Measurements from ENCODE around the gene CELF2. TPM values are rescaled to one million over a fixed set of nuclear protein-coding genes. Genes with fewer than 3 reads are reported as not detected.

The CELF2 gene
- total and polyA plus RNA-seq, 2 of the 4 experiments (the other 2 are of a cell fraction): 3.5 to 6.6 TPM

- H3K9me1 ChIP-seq (ENCODE audit: insufficient read depth, low read length): no peaks in the 10 kb centered on the region
- no peak overlapping the region for H3K9ac ChIP-seq (ENCODE audit: low read depth, low read length)
- no peak overlapping the region for H2AK5ac ChIP-seq (ENCODE audit: low read depth, low read length)
- H3K18ac ChIP-seq (ENCODE audit: low read depth, low read length): no peak overlapping the region
- no TSS peak for BruUV-seq (replicated peaks)
- no peak overlapping the region for H4K91ac ChIP-seq (ENCODE audit: insufficient read depth, low read depth, low read length)
- H3K4ac ChIP-seq (ENCODE audit: low read depth, low read length): no peak overlapping the region
- no peak overlapping the region for H3K23ac ChIP-seq (ENCODE audit: low read depth, low read length)
- H3K4me3 ChIP-seq (ENCODE audit: insufficient read depth, low read depth, low read length): no peak overlapping the region
- no peak overlapping the region for H4K5ac ChIP-seq (ENCODE audit: low read depth, low read length)
- ATAC-seq (ENCODE audit: low read depth) (no peak), DNase-seq (no peak)
- ChIA-PET POLR2A (ENCODE audit: unreplicated experiment) (no interaction called here), CTCF (interaction anchor here (0.7 kb wide), 1 partner anchor 1695 kb away, joined by 3 read pairs; no protein-coding TSS in a partner anchor)
- H4K20me1 ChIP-seq (ENCODE audit: insufficient read depth, low read length): no peaks in the 10 kb centered on the region
- no peak overlapping the region for H2AFZ ChIP-seq (replicated peaks; ENCODE audit: low read length, poor library complexity)
- H3K27ac ChIP-seq (ENCODE audit: insufficient read depth, low read length): no peak overlapping the region
- no peak overlapping the region for H3K56ac ChIP-seq (ENCODE audit: extremely low read depth, insufficient read depth, low read length)
- TF ChIP-seq RAD21 (IDR thresholded peaks at IDR 0.05; ENCODE audit: low read length) (no peak), SMC3 (IDR thresholded peaks at IDR 0.05; ENCODE audit: low read depth, low read length) (no peak), CHD1 (IDR thresholded peaks at IDR 0.05; ENCODE audit: low read depth, low read length) (no peak), RFX5 (IDR thresholded peaks at IDR 0.05; ENCODE audit: low read depth, low read length) (no peak), MXI1 (IDR thresholded peaks at IDR 0.05; ENCODE audit: borderline replicate concordance, low read depth, low read length) (no peak), MAZ (IDR thresholded peaks at IDR 0.05; ENCODE audit: borderline replicate concordance, low read depth, low read length) (no peak), RCOR1 (IDR thresholded peaks at IDR 0.05; ENCODE audit: insufficient replicate concordance, low read length) (no peak)
- dilution Hi-C loops (cut with HindIII; ENCODE audit: low sequenced_read_pairs, unreplicated experiment) (no loop called here), intact Hi-C loops (cut with micrococcal nuclease) (loop anchor here (2.0 to 10.0 kb wide), 7 partner anchors 233 to 1695 kb away; no protein-coding TSS in a partner anchor), in situ Hi-C loops (cut with MboI; ENCODE audit: low sequenced_read_pairs) (loop anchor here (10.0 kb wide), 2 partner anchors 1423 to 1703 kb away; no protein-coding TSS in a partner anchor)
- no peak overlapping the region for H2BK5ac ChIP-seq (ENCODE audit: low read depth, low read length, poor library complexity, severe bottlenecking)
- H4K8ac ChIP-seq (ENCODE audit: low read depth in 2 of 2, low read length in 2 of 2): no peak overlapping the region
- no peak overlapping the region for H2BK15ac ChIP-seq (ENCODE audit: low read depth, low read length)
- no peak overlapping the region for H2BK120ac ChIP-seq (ENCODE audit: low read depth, low read length)
- H3K9me3 ChIP-seq (ENCODE audit: control insufficient read depth, insufficient read depth, low read length): no peaks in the 10 kb centered on the region
- 20% methylated on average over 1 of the region's 4 CpGs; no CpG with 5 or more reads in 1 of the 2 experiments for WGBS, 2 experiments (ENCODE audit: extremely low coverage in 2 of 2, insufficient read length in 1 of 2)
- no peak overlapping the region for H2BK20ac ChIP-seq (ENCODE audit: low read depth, low read length)
- no peak overlapping the region for H2AK9ac ChIP-seq (replicated peaks; ENCODE audit: low read depth, low read length, poor library complexity)
- no peaks in the 10 kb centered on the region for H3K36me3 ChIP-seq (ENCODE audit: control insufficient read depth, insufficient read depth, low read length)
- H3K14ac ChIP-seq (replicated peaks; ENCODE audit: low read depth, low read length): no peak overlapping the region
- H3K4me1 ChIP-seq (ENCODE audit: control insufficient read depth, insufficient read depth, low read length): no peaks in the 10 kb centered on the region
- H3K4me2 ChIP-seq (ENCODE audit: low read depth, low read length): no peak overlapping the region
- H3K79me1 ChIP-seq (ENCODE audit: low read depth in 1 of 2, low read length in 2 of 2): no peaks in the 10 kb centered on the region
- peaks cover 2% of the 10 kb centered on the region; the same call in 1 of the 2 replicates for H3K27me3 ChIP-seq (ENCODE audit: control insufficient read depth, insufficient read depth, low read length)
Observed at GRCh38 chr10:11037991-11038390, 20.3 kb downstream of the CELF2 start.
